ENCODE data around the gene VPS13C.

- TF ChIP-seq EZH2phosphoT487 (IDR thresholded peaks at IDR 0.05; ENCODE audit: insufficient read depth, low read depth) (no peak), EZH2 (IDR thresholded peaks at IDR 0.05; ENCODE audit: insufficient read depth, poor library complexity, severe bottlenecking) (no peak)
Measured at GRCh38 chr15:61890106-61890505, 170.1 kb downstream of the VPS13C start.
